Neural crest cell (in vitro differentiated cells): ENCODE data around the gene SV2B. TPM values are rescaled to one million over a fixed set of nuclear protein-coding genes. Genes with fewer than 3 reads are reported as not detected.

Experiments used
- DNase-seq: peaks from one replicate; pipeline ENCODE4 v3.0.0; 2021; ENCODE audit warnings: low read depth, mixed read lengths, low spot score
- H3K27ac Mint-ChIP-seq: one replicate; pipeline ENCODE4 v1.8.0; 2021; ENCODE audit warnings: mild to moderate bottlenecking, mixed read lengths; ENCODE audit not compliant: unreplicated experiment
- H3K27me3 Mint-ChIP-seq: 2 replicates; pipeline ENCODE4 v1.8.0; 2021; ENCODE audit warnings: low read depth, mild to moderate bottlenecking, mixed read lengths
- H3K36me3 Mint-ChIP-seq: 2 replicates; pipeline ENCODE4 v1.8.0; 2021; ENCODE audit warnings: low read depth, mild to moderate bottlenecking, mixed read lengths
- H3K4me1 Mint-ChIP-seq: 2 replicates; pipeline ENCODE4 v1.8.0; 2021; ENCODE audit warnings: mixed read lengths
- H3K4me3 Mint-ChIP-seq: one replicate; pipeline ENCODE4 v1.8.0; 2021; ENCODE audit warnings: mild to moderate bottlenecking, mixed read lengths
- H3K9me3 Mint-ChIP-seq: 2 replicates; pipeline ENCODE4 v1.8.0; 2021; ENCODE audit warnings: mixed read lengths
- total RNA-seq: library from RNA; stranded (reverse); gene quantifications from 2 replicates; pipeline ENCODE4 v1.2.1, GENCODE V29; 2021
- TF ChIP-seq, protein P1 (sequence below): fragments of 200-600 bp; sonication (generic); conservative IDR thresholded peaks from 2 replicates; pipeline ENCODE4 v1.5.0; 2021; ENCODE audit warnings: antibody characterized with exemption, mild to moderate bottlenecking

SV2B gene
- total RNA-seq, 1 donor from 2014 or later: not detected

- H3K27me3 Mint-ChIP-seq: peaks cover 53% of the 10 kb centered on the region
- no peaks in the 10 kb centered on the region for H3K36me3 Mint-ChIP-seq
- no peaks in the 10 kb centered on the region for H3K4me1 Mint-ChIP-seq
- TF ChIP-seq, protein P1, sequence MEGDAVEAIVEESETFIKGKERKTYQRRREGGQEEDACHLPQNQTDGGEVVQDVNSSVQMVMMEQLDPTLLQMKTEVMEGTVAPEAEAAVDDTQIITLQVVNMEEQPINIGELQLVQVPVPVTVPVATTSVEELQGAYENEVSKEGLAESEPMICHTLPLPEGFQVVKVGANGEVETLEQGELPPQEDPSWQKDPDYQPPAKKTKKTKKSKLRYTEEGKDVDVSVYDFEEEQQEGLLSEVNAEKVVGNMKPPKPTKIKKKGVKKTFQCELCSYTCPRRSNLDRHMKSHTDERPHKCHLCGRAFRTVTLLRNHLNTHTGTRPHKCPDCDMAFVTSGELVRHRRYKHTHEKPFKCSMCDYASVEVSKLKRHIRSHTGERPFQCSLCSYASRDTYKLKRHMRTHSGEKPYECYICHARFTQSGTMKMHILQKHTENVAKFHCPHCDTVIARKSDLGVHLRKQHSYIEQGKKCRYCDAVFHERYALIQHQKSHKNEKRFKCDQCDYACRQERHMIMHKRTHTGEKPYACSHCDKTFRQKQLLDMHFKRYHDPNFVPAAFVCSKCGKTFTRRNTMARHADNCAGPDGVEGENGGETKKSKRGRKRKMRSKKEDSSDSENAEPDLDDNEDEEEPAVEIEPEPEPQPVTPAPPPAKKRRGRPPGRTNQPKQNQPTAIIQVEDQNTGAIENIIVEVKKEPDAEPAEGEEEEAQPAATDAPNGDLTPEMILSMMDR: no peak
- H3K9me3 Mint-ChIP-seq: no peaks in the 10 kb centered on the region
- no peak overlapping the region for H3K27ac Mint-ChIP-seq
- H3K4me3 Mint-ChIP-seq: no peak overlapping the region
- no peak for DNase-seq
Measured at GRCh38 chr15:91140601-91141000, 40.5 kb downstream of the SV2B start.

- H3K4me3 Mint-ChIP-seq: no peak overlapping the region
- no peak for DNase-seq
- no peaks in the 10 kb centered on the region for H3K9me3 Mint-ChIP-seq
- H3K27ac Mint-ChIP-seq: no peak overlapping the region
- no peaks in the 10 kb centered on the region for H3K36me3 Mint-ChIP-seq
- H3K4me1 Mint-ChIP-seq: no peaks in the 10 kb centered on the region
- TF ChIP-seq, protein P1: no peak
- H3K27me3 Mint-ChIP-seq: peaks cover 57% of the 10 kb centered on the region
Measured at GRCh38 chr15:91141097-91141496, 41.0 kb downstream of the SV2B start.

- DNase-seq: no peak
- Mint-ChIP-seq H3K27me3 (peaks cover 57% of the 10 kb centered on the region), H3K9me3 (no peaks in the 10 kb centered on the region), H3K36me3 (no peaks in the 10 kb centered on the region), H3K4me1 (no peaks in the 10 kb centered on the region), H3K4me3 (no peak overlapping the region), H3K27ac (no peak overlapping the region)
- TF ChIP-seq, protein P1: peak; percentile 61
Measured at GRCh38 chr15:91142106-91142744, 42.2 kb downstream of the SV2B start.

DNA sequence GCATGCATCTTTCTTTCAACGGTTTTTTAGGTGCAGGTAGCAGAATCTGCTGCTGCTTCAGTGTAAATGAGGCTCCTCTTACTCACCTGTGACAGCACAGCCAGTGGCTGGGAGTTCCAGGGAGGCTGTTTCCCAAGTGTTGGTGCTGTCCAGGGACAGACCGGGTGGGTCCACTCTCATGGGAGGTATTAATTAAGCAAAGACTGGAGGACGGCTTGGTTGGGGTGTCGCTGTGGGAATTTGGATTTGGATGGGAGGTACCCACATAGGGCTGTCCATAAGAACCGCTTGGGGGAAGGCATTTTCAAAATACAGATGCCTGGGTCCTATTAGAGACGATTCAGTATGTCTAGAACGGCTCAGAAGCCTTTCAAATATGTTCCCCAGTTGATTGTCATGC is 42.9 kb downstream of the SV2B start:
- H3K36me3 Mint-ChIP-seq: no peaks in the 10 kb centered on the region

DNA sequence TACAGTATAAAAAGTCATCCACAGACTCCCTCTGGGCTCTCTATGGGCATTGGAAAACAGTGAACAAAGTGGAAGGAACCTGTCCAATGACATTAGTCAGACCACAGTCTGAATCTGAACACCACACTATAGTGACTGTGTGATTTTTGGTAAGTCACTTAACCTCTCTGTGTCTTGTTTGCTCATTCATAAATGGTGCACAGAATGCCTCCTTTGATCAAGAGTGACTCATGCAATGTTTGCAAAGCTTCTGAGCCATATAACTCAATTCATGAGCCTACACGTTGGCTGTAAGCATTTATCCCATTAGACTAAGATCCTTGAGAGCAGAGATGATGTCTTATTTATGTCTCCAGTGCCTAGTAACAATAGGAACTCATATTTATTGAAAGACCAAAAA is 46.7 kb downstream of the SV2B start:
- Mint-ChIP-seq H3K27me3 (peaks cover 75% of the 10 kb centered on the region), H3K4me1 (no peaks in the 10 kb centered on the region), H3K27ac (no peak overlapping the region), H3K36me3 (no peaks in the 10 kb centered on the region), H3K9me3 (no peaks in the 10 kb centered on the region), H3K4me3 (no peak overlapping the region)
- TF ChIP-seq, protein P1: no peak
- DNase-seq: no peak

More for the DNA sequence above, 42.9 kb downstream of the SV2B start:
- H3K4me3 Mint-ChIP-seq: no peak overlapping the region
- peaks cover 57% of the 10 kb centered on the region for H3K27me3 Mint-ChIP-seq
- DNase-seq: no peak
- no peak overlapping the region for H3K27ac Mint-ChIP-seq
- TF ChIP-seq, protein P1: no peak
- H3K9me3 Mint-ChIP-seq: no peaks in the 10 kb centered on the region
- no peaks in the 10 kb centered on the region for H3K4me1 Mint-ChIP-seq
